Measurements from ENCODE around the gene PAQR7.

- TF ChIP-seq CTCF (IDR thresholded peaks at IDR 0.05) (no peak), POLR2A (IDR thresholded peaks at IDR 0.05) (no peak)
Measured at GRCh38 chr1:25875856-25876692, 566 bp upstream of the PAQR7 start.

Measured in thyroid gland (tissue), 4 donors.